ENCODE measurements around the gene RHOF. TPM values are rescaled to one million over a fixed set of nuclear protein-coding genes. Genes with fewer than 3 reads are reported as not detected.

The RHOF gene
- total RNA-seq, 4 donors from 2014 or later = 14.1 to 24.3 (median 18.1) TPM

DNA sequence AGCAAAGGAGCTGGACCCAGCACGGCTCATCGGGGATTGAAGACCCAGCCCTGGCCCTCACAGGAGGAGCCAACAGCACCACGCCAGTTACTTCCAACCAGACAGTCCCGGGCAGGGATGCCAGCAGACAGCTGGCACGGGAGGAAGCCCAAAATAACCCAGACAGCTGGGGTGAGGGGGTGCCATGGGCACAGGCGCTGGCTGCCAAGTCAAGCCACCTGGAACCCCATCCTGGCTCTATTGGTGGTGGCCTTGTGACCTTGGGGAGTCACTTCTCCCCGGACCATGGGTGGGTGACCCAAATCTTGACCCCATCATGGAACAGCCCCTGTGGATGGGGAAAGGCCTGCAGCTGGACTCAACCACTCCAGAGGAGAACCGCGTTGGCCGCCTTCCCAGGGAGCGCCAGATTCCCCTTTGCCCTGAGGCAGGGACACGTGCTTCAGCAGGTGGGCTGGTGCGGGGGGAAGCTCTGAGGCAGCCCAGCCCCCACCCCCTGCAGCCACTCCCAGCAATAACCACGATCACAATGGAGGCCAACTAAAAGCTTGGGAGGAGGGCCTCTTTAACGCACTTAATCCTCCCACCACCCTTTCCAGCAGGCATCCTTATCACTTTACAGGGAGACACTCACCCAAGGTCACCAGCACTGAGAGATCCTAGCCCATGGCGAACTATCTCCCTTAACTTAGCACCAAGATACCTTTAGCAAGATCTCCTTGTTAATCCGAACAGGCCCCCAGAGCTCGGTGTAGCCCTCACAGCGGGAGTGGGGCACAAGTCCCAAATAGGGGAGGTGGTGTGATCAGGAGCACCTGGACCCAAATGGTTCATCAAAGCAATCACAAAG, 4.7 kb upstream of the RHOF start:
- Histone ChIP-seq H3K4me3 (peak overlapping the region in 3 of 4 donors; percentile 5 to 80 (median 66)), H3K4me1 (peaks cover 0 to 67% (median 58%) of the 10 kb centered on the region in 4 donors), H3K27ac (peak overlapping the region; percentile 99 to 100 (median 100)), H3K27me3 (no peaks in the 10 kb centered on the region), H3K9me3 (no peaks in the 10 kb centered on the region), H3K36me3 (peaks cover 0 to 9% (median 0%) of the 10 kb centered on the region in 3 donors)
- DNase-seq (ENCODE audit: low spot score in 2 of 2) = peak; percentile 41 to 54
- TF ChIP-seq, protein P1, sequence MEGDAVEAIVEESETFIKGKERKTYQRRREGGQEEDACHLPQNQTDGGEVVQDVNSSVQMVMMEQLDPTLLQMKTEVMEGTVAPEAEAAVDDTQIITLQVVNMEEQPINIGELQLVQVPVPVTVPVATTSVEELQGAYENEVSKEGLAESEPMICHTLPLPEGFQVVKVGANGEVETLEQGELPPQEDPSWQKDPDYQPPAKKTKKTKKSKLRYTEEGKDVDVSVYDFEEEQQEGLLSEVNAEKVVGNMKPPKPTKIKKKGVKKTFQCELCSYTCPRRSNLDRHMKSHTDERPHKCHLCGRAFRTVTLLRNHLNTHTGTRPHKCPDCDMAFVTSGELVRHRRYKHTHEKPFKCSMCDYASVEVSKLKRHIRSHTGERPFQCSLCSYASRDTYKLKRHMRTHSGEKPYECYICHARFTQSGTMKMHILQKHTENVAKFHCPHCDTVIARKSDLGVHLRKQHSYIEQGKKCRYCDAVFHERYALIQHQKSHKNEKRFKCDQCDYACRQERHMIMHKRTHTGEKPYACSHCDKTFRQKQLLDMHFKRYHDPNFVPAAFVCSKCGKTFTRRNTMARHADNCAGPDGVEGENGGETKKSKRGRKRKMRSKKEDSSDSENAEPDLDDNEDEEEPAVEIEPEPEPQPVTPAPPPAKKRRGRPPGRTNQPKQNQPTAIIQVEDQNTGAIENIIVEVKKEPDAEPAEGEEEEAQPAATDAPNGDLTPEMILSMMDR (IDR thresholded peaks at IDR 0.05) = no peak
- peak in 1 of 2 donors; percentile 29 for TF ChIP-seq EP300 (IDR thresholded peaks at IDR 0.05)
- WGBS, 2 donors = 33 to 34% methylated on average over 17 to 18 of the region's 19 CpGs

DNA sequence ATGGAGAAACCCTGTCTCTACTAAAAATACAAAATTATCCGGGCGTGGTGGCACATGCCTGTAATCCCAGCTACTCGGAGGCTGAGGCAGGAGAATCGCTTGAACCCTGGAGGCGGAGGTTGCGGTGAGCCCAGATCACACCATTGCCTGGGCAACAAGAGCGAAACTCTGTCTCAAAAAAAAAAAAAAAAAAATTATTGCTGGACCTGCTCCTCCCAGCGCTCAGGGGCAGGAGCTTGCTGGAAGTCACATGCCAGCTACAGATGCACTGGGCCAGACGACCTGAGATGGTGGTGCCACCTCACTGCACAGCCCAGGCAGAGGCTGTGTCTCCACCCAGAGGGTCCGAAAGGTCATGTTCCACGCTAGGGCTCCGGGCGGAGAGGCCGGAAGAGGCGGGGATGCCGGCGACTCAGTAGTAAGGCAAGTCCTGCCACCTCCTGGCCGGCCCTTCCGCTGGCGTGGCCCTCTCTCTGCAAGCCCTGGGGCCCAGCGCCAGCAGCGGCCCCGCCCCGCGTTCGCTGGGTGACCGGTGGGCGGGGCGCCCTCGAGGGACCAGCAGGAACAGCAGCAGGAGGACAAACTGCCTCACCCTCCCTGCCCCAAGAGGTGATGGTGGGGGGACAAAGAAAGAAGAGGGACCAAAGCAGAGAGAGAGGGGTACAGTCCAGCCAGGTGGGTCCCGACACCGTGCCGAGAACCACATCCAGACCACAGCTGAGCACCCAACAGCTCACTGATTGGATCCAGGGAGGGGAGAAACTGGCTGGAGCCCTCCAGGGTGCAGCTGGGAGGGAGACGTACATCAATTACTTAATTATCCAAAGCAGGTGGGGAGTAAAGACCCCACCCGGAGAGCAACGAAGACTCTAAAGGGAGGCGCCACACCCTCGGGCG, 3.6 kb upstream of the RHOF start:
- TF ChIP-seq, protein P1 (IDR thresholded peaks at IDR 0.05) = peak; percentile 22 to 73 (median 62)
- peak; percentile 56 to 83 for TF ChIP-seq EP300 (IDR thresholded peaks at IDR 0.05)
- TF ChIP-seq POLR2A (IDR thresholded peaks at IDR 0.05) = peak in 1 of 2 donors; percentile 45
- DNase-seq (ENCODE audit: low spot score in 2 of 2) = peak; percentile 83 to 94
- peak overlapping the region in 3 of 4 donors; percentile 5 to 66 (median 23) for H3K4me3 ChIP-seq
- no peaks in the 10 kb centered on the region for H3K27me3 ChIP-seq
- H3K27ac ChIP-seq = peak overlapping the region; percentile 99 to 100 (median 100)
- no peaks in the 10 kb centered on the region for H3K9me3 ChIP-seq
- peaks cover 0 to 77% (median 59%) of the 10 kb centered on the region in 4 donors for H3K4me1 ChIP-seq
- H3K36me3 ChIP-seq = peaks cover 0 to 9% (median 0%) of the 10 kb centered on the region in 3 donors
- WGBS, 2 donors = 9 to 17% methylated on average over 33 to 34 of the region's 39 CpGs

DNA sequence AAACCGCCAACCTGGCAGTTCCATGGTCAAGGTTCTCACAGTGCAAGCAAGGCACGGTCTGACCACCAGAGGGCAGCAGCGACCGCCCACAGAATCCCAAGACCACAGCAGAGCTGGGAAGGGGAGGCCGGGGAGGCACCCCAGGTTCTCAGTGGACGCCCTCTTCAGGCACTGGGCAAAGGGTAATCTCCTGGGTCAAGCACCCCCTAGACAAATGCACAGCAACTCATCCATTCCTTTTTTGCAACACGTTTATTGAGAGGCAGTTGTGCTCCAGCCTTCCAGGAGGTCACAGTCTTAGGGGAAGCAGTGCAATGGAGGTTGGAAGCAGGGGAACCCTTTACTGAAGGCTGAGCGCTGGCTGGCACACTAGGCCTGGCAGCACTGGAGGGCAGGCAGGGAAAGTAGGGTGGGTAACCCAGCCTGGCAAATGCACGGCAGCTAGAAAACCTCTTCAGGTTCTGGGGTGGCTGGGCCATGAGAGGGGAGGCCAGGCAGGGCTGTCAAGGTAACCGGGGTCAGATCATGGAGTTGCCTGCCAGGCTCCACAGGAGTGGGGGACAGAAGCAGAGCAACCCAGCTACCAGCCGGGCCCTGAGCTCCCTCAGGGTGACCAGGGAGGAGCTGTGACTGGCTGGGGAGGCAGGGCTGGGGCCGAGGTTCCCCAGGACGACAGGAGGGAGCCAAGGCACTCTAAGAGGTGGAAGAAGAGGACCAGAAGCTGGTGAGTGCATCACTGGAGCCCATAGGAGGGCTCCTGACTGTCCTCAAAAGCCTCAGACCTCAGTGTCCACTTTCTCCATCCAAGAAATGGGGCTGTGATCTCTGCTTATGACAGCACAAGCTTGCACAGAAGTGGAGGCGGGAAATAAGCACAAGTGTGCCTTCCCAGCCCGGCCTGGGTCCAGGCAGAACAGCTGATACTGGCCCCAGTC, 1.8 kb upstream of the RHOF start:
- Histone ChIP-seq H3K36me3 (peaks cover 0 to 9% (median 0%) of the 10 kb centered on the region in 3 donors), H3K9me3 (no peaks in the 10 kb centered on the region), H3K27me3 (no peaks in the 10 kb centered on the region), H3K4me3 (peak overlapping the region in 1 of 4 donors; percentile 55), H3K4me1 (peaks cover 0 to 77% (median 67%) of the 10 kb centered on the region in 4 donors), H3K27ac (peak overlapping the region; percentile 83 to 100 (median 100))
- TF ChIP-seq POLR2A (IDR thresholded peaks at IDR 0.05) (peak in 1 of 2 donors; percentile 4), EP300 (IDR thresholded peaks at IDR 0.05) (peak in 1 of 2 donors; percentile 28)
- TF ChIP-seq, protein P1 (IDR thresholded peaks at IDR 0.05) = peak; percentile 92 to 96 (median 96)
- peak; percentile 85 to 96 for DNase-seq (ENCODE audit: low spot score in 2 of 2)
- WGBS, 2 donors = 32 to 53% methylated on average over 10 to 15 of the region's 15 CpGs

DNA sequence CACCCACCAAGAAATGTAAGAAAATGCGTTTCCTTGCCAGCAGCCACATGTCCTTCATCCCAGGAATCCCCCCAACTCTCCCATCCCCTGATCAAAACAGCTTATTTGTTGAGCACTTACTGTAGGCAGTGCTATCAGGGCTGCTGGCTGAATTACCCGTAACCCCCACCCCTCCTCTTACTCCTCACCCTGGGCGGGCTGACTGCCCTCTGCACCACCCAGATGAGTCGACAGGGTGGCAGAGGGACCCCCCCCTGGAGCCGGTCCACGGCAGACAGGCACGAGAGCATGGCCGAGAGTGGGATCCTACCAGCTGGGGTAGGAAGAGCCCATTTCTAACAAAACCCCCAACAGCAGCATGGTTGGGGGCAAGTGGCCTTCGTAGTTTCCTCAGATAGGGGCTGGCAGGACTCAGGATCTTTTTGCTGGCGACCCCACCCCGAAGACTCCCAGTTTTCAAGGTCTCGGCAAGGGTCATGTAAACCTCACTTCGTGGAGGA, 1.1 kb upstream of the RHOF start:
- Histone ChIP-seq H3K9me3 (no peaks in the 10 kb centered on the region), H3K27me3 (no peaks in the 10 kb centered on the region), H3K4me1 (peaks cover 0 to 74% (median 68%) of the 10 kb centered on the region in 4 donors), H3K4me3 (peak overlapping the region; percentile 12 to 55 (median 22)), H3K27ac (peak overlapping the region; percentile 83 to 100 (median 100)), H3K36me3 (peaks cover 0 to 9% (median 0%) of the 10 kb centered on the region in 3 donors)
- WGBS, 2 donors = 0 to 1% methylated on average over 11 to 13 of the region's 13 CpGs
- no peak for DNase-seq (ENCODE audit: low spot score in 2 of 2)
- TF ChIP-seq POLR2A (IDR thresholded peaks at IDR 0.05) (no peak), EP300 (IDR thresholded peaks at IDR 0.05) (no peak)
- TF ChIP-seq, protein P1 (IDR thresholded peaks at IDR 0.05) = no peak

All from tibial nerve (tissue), 4 donors.